ENCODE data around the gene RALB.
"Not testable (repeated sequence)": the region's sequence is repeated elsewhere in the genome, so short reads cannot be mapped to it uniquely, and the experiment has no call there.

Gene RALB

DNA sequence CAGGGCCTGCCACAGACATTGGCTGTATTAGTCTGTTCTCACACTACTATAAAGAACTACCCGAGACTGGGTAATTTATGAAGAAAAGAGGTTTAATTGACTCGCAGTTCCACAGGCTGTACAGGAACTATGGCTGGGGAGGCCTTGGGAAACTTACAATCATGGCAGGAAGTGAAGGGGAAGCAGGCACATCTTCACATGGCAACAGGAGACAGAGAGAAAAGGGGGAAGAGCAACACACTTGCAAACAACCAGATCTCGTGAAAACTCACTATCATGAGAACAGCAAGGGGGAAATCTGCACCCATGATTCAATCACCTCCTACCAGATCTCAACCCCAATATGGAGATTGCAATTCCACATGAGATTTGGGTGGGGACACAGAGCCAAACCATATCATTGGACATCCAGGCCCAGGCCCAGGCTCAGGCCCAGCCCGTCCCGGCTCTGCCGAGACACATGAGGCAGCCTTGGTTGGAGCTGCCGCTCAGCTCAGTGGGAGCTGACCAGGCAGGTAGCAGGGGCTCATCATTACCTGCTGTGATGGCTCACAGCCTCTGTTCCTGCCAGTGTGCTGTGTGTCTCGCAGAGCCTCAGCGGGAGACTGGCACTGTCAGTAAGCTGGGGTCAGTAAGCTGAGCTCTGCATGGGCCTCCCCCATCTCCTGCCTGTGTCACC lies 8.6 kb upstream of the RALB start:
- no peak for DNase-seq

DNA sequence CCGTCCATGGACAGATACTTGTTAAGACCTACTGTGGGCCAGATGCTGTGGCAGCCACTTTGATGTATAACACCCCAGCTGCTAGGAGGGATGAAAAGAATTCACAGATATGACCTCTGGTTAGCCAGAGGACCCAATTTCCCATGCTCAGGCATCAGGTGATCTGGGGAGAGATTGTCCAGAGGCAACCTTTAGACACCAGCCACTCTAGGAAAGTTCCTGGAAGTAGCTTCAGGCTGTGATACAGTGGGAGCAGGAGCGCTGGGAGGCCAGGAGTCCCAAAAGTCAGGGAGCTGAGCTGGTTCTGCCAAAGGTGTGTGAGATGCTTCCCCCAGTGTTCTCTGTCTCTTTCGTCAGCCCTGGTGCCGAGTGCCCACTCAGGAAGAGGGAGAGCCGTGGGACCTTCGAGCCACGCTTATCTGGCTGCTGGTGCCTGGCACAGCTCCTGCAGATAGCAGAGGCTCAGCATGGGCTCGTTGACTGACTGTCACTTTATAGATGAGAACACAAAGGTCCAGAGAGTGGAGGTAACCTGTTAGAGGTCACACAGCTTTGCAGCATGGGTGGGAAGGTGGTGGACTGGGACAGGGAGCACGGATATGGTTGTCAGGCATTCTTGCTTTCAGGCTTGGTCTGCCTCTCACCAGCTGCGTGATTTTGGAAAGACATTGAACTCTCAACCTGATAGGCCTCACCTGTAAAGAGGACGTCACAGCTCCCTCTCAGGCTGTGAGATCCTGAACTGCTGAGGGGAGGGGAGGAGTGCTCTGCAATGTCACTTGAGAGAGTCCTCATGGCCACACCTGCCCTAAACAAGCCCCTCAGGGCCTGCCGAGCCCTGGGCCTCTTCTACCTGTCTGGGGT lies 7.8 kb upstream of the RALB start:
- DNase-seq = no peak

DNA sequence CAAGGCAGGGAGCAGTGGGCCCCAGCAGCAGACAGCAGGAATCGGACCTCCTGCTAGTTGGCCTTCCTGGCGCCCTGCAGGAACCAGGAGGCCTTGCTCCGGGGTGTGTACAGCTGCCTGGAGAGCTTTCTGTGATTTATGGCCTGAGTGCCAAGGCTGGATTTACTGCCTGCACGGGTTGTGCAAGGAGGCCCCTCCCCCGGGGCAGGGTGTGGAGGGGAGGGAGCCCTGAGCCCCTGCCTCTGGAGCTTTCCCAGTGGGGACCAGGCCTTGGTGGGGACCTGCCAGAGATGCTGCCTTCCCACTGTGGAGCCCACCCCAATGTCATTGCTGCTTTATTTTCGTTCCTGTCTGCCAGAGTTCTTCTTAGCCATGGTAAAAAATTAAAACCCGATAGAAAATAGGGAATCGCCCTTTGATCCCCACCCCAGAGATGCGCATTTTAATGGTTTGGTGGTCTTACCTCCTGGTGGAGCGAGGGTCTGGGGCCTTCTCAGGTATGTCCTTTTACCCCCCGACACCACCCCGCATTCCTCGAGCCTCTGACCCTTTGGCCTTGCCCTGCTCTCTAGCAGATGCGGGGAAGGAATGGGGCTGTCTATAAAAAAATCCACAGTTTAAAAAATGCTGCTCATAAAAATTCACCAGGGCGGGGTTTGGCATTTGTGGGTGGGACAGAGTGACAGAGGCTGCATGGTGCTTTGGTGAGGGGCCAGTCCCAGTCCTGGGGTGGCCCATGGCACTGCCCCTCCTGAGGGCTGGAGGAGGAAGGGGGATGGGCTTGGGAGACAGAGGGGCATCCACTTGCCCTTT lies 6.9 kb upstream of the RALB start:
- no peak for DNase-seq

DNA sequence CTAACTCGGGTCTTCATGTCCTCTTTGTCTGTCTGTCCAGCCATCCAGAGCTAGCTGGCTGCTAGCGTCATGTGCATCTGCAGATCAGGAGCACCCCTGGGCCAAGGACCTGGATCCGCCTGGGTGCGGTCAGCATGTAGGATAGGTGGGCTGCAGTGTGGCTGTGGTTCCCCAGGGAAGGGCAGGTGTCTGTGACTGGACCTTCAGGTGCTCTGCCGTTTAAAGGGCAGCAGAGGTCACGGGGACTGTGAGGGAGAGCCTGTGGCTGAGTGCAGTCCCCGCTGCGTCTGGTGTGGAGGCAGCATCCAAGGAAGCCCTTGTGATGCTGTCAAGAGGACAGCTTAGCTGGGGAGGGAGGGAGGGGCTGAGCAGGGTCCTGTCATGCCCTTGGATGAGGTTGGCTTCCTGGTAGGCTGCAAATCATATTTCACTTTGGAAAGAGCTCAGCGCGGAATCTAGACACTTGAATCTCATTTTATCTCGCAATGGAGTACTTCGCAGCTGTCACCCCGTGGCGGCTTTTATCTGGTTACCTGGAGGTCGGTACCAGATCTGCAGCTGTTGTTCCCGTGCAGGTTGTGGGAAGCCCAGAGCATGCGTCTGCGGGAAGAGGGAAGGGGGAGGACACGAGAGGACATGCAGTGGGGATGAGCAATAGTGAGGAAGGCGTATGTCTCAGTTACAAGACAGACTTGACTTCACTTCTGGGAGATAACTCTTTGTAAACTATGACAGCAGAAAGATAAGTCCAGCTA lies 5.9 kb upstream of the RALB start:
- no peak for DNase-seq

DNA sequence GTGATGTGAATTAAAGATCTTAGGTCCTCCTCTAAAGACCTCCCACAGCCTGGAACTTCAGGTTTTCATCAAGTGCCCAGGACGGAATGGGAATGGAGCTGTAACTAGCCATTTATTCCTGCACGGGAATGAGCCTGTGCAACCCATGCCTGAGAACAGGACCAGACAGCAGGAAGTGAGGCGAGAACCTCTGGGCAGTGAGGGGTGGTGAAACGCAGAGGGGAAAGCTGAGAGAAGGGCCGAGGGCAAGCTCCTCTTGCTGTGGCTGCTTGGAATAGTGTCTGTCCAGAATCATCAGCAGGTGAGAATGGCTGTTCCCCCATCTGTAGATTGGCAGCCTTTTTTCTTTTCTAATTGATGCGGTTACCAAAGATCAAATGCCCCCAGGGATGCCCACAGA lies 4.8 kb upstream of the RALB start:
- DNase-seq = no peak

DNA sequence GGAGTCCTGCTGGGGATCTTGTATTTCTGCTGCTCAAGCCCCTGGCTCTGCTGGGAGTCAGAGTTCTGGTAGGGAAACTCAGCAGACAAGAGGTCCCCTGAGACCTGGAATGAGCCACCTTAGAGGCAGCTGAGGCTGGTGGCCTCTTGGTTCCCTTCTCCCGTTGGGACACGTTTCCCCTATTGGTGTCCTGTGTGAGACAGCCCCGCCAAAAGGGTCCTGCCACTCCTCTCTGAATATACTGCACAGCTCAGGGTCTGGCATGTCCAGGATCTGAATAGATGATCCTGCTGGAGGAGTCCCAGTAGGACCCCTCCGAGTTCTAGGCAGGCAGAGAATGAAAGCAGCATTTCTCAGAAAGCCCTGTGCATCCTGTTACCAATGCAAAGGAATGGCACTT lies 2.0 kb upstream of the RALB start:
- no peak for DNase-seq

DNA sequence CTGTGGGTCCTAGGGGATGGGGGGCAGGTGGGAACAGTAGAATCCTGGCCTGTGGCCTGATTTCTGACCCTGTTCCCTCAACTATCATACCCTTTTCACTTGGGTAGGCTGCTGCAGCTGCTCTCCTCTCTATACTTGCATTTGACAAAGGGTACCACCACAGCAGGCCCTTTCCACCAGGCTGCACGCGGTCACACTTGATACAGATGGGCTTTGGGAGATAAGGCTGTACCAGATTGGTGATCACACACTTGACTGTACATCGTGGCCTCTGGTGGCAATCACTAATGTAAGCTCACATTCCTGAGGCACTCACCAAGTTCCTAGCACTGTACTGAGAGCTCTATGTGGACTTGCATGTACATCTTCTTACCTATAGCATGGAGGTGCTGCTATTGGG lies 1.6 kb upstream of the RALB start:
- no peak for DNase-seq

DNA sequence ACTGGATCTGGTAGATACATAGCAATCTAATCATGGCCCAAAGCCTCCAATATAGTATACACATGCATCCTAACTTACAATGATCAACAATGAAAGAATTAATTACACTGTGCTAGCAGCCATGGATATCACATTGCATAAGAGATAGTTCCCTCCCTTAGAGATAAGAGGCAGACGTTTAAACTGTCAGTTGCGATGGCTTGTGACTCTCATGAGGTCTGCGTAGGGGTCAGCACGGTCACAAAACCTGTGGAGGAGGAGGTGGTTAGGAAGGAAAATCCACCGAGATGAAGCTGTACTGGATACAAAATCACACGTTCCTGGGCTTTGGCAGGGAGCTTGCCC lies 800 bp upstream of the RALB start:
- DNase-seq = no peak

DNA sequence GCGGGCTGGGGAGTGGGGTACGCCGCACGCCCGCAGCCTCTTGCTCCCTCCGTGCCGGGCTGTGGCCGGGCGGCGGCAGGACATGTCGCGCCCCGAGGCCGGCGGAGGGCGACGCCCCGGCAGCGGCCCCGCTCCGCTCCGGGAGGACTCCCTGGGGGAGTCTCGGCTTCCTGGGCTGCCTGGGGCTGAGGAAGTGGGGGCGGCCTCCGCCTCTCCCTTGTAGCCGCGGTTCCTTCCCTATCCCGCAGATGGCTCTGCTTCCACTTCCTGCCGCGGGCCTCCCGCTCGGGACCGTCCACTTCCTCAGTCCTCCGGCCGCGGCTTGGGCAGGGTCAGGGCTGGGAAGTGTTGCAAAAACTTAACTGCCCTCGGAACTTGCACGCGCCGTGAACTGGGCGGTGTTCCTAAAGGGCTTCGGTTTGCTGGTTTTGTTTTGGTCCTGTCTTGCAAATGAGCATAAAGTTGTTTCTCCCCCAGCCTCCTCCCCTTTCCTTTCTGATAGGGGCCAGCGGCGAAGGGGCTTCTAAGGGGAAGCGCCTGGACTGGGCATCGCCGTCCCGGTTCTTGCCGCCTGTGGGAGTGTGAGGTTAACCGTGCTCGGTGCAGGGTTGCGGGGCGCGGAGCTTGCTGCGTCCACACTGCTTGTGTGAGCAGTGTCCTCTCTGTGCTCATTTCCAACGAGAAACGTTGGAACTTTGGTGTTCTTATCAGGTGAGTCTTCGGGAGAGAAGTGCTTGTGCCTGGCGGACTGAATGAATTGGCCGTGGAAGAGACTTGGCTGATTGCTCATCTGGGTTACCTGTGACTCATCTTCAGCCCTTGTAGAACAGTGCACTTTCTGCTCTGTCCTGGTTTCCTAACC lies 600 bp downstream of the RALB start:
- DNase-seq = no peak

DNA sequence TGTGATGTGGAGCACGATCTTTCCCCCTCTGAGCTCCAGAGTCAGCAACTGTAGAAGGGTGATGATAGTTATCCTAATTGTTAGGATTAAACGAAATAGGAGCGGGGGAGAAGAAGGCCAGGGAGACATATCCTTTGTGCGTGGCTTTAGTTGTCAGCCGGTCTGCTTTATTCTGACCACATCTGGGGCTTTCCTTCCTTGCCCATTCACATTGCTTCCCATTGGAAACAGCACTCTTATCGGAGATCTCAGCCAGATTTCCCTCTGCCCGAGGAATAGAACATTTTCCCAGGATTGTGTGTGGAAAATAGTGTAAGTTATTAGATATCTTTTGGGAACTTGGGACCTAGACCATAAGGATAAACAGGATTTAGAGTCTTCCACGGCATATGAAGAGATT lies 1.5 kb downstream of the RALB start:
- DNase-seq = no peak

DNA sequence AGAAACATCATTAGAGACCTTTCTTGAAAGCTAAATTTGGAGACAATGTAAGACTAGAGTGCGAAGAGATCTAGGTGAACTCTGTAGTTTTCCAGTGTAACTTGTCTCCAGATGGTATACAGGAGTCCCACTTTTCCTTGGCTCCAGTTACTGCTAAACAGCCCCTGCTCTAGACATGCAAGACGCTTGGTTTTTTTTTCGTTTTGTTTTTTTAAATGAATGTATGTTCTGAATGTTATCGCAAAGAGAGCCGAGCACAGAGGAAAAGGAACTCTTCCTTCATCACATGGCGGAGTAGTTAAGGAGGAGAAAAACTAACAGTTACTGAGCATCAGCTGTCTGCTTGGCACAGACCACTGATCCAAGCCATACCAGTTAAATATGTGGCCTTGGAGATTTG lies 2.4 kb downstream of the RALB start:
- DNase-seq = no peak

DNA sequence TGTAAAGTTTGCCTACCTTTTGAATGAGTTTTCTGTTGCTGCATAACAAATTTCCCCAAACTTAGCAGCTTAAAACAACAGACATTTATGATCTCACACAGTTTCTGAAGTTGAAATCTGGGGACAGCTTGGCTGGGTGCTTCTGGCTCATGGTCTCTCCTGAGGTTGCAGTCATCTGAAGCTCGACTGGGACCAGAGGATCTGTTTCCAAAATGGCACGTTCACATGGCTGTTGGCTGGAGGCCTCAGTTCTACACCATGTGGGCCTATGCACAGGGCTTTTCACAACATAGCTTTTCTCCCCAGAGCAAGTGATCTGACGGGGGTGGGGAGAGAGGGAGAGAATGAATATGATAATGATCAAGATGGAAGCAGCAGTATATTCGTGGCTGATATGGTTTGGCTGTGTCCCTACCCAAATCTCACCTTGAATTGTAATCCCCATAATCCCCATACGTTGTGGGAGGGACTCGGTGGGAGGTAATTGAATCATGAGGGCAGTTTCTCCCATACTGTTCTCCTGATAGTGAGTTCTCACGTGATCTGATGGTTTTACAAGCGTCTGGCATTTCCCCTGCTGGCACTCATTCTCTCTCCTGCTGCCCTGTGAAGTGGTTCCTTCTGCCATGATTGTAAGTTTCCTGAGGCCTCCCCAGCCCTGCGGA lies 3.5 kb downstream of the RALB start:
- no peak for DNase-seq

DNA sequence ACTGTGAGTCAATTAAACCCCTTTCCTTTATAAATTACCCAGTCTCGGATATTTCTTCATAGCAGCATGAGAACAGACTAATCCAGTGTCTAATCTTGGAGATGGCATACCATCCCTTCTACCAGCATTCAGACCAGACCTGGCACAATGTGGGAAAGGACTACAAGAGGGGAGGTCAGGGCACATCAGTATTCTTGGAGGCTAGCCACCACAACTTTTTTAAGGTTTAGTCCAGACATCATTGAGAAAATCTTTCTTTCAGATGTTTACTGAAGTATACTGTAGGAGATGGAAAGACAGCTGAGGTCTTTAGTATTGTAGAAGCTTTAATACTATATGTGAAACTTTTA lies 4.0 kb downstream of the RALB start:
- no peak for DNase-seq

DNA sequence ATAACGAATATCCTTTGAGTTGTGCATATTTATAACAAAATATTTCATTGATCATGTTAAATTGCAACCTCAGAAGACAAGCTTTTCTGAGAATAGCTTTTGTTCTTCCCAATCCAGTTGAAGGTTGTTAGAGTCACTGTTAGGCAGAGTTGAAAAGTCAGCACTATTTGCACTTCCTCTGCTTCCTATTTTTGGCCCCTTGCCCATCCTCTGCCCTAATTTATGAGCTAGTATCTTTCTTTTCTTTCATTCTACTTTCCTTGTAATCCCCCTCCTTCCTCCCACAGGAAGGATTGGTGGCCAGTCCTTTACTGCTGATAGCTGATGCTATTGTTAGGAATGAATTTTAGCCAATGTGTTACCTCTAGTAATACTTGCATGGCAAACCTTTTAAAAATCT lies 4.9 kb downstream of the RALB start:
- DNase-seq = no peak

DNA sequence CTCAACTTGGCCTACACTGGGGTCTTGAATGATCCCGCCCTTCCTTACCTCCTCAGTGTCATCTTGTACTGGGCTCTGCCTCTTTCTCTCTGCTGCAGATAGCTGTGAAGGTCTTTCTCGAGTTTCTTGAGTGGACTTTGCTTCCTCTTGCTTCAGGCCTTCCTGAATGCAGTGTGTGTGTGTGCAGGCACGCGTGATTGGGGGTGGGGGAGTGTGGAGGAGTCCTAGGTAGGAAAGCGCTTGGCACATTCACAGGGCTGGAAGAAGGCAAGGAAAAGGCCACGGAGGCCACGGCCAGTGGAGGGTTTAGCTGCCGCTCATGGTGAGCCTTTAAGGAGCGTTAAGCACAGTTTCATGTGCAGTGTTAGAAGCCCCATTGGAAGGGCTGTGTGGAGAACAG lies 5.5 kb downstream of the RALB start:
- no peak for DNase-seq

DNA sequence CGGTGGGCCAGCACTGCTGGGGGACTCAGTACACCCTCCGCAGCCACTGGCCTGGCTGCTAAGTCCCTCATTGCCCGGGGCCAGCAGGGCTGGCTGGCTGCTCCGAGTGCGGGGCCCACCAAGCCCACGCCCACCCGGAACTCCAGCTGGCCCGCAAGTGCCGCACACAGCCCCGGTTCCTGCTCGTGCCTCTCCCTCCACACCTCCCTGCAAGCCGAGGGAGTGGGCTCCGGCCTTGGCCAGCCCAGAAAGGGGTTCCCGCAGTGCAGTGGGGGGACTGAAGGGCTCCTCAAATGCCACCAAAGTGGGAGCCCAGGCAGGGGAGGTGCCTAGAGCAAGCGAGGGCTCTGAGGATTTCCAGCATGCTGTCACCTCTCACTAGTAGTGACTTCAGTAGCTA lies 7.3 kb downstream of the RALB start:
- not testable (repeated sequence) for DNase-seq

DNA sequence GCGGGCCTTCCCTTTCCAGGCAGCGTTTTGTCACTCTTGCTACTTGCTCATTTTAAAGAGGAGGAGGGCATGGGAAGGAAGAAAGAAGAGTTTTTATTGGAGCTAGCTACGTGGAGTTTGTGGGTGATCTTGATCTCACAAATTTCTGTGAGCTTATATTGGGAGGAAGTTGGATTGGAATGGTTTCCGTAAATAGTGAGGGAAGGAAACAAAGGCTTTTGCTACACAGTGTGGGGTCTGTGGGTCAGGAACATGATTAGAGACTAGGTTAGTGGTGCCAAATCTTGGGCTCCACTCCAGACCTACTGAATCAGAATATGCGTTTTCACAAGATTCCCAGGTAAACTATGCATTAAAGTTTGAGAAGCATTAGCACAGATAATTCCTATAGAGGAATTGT lies 8.1 kb downstream of the RALB start:
- no peak for DNase-seq

DNA sequence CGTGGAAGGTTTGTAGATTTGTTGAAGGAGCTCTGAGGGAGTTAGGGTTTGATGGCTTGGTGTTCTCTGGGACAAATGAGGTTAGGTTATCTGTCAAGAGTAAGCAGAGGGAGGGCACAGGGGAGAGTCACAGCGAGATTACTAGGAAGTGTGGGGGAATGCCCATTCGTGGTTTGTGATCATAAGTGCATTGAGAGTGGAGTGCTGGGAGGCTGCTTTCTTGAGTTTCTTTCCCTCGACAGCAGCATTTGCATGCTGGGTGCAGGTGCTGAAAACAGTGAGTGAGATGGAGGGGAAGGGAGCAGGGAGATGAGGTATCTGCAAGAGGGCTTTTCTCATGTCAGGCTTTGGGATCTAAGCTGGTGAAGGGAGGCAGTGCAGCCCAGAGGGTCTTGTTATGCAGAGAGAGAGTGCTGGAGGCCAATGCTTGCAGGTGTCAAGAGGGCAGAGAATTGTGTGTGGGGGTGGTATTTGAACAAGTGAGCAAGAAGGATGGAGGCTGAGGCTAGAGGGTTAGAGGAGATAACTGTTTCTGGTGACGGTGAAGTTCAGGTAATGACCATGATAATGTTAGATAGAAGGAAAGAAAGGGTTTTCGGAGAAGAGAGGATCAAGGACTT lies 8.8 kb downstream of the RALB start:
- DNase-seq = no peak

DNA sequence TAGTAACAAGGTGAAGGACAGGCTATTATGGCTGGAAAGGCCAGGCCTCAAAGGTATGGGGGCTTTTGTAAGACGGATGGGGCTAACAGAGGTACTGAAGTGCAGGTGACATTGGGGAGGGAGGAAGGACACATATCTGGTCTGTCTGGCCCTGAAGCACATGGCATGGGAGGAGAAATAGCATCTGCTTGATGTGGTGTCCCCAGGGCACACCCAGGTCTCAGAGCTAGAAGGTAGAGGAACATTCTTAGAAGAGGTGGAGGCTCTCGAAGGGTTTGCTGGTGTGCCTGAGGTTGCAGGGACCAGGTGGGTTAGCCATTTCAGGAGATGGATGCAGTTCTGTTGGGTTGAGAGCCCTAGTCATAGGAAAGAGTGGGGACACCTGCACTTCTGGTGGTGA lies 9.5 kb downstream of the RALB start:
- no peak for DNase-seq

DNA sequence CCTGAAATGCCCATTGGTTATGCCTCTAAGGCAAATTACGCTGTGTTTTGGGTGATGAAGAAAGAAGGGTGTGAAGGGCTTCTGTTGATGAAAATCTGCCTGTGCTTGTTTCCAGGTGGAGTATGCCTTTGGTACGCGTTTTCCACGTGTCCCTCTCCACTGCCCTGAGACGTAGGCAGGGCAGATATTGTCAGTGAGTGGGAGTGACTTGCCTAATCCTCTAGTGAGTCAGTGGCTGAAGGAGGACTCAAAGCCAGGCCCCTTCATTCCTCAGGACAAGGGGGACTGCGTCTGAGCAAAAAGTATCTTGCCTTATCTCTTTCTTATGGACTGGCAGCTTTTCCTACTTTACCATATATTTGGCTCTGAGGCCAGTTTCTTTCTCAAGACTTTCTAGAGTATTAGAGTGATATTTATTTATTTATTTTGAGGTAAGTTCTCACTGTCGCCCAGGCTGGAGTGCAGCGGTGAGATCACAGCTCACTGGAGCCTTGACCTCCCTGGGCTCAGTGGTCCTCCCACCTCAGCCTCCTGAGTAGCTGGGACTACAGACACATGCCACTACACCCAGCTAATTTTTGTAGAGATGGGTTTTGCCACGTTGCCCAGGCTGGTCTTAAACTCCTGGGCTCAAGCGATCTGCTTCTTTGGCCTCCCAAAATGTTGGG lies 10.2 kb downstream of the RALB start:
- no peak for DNase-seq

DNA sequence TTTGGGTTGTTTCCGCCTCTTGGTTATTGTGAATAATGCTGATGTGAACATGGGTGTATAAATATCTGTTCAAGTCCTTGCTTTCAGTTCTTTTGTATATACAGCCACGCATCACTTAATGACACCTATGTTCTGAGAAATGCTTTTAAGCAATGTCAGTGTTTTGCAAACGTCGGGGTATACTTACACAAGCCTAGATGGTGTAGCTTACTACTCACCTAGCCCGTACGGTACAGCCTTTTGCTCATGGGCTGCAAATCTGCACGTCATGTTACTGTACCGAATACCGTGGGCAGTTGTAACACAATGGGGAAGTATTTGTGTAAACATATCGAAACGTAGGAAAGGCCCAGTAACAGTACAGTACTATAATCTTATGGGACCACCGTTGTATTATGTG lies 12.4 kb downstream of the RALB start:
- no peak for DNase-seq
